ENCODE results near the gene MRM3. TPM values are rescaled to one million over a fixed set of nuclear protein-coding genes. Genes with fewer than 3 reads are reported as not detected.

MRM3 gene
- total and polyA plus RNA-seq, 2 of the 4 experiments (the other 2 are of a cell fraction): 9.0 to 15.2 TPM

DNA sequence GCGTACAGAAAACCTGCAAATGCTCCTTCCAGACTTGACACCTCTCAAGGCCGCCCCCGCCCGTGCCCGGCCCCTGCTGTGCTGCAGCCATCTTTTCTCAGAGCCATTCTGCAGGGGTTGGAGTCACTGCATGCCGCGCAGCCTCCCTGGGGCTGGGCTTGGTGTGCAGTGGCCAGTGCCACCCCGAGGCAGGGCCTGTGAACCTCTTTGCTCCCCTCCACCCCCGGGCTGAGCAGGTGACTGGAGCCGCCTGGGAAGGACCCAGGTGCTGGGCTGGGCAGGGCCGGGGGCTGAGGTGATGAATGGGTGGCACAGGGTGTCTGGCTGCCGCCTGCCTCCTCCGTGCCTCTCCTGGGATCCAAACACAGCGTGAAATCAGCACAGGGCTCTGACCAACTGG is 20.3 kb downstream of the MRM3 start:
- 98% methylated on average over 10 of the region's 14 CpGs; no CpG with 5 or more reads in 1 of the 2 experiments for WGBS, 2 experiments (ENCODE audit: extremely low coverage in 2 of 2, insufficient read length in 1 of 2)
- no peak overlapping the region for H2BK120ac ChIP-seq (ENCODE audit: low read depth, low read length)
- H3K4me2 ChIP-seq (ENCODE audit: low read depth, low read length): no peak overlapping the region
- H2AK9ac ChIP-seq (replicated peaks; ENCODE audit: low read depth, low read length, poor library complexity): no peak overlapping the region
- TF ChIP-seq, protein P1, sequence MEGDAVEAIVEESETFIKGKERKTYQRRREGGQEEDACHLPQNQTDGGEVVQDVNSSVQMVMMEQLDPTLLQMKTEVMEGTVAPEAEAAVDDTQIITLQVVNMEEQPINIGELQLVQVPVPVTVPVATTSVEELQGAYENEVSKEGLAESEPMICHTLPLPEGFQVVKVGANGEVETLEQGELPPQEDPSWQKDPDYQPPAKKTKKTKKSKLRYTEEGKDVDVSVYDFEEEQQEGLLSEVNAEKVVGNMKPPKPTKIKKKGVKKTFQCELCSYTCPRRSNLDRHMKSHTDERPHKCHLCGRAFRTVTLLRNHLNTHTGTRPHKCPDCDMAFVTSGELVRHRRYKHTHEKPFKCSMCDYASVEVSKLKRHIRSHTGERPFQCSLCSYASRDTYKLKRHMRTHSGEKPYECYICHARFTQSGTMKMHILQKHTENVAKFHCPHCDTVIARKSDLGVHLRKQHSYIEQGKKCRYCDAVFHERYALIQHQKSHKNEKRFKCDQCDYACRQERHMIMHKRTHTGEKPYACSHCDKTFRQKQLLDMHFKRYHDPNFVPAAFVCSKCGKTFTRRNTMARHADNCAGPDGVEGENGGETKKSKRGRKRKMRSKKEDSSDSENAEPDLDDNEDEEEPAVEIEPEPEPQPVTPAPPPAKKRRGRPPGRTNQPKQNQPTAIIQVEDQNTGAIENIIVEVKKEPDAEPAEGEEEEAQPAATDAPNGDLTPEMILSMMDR (conservative IDR thresholded peaks at IDR 0.05; ENCODE audit: low read depth, low read length): no peak
- TF ChIP-seq MXI1 (IDR thresholded peaks at IDR 0.05; ENCODE audit: borderline replicate concordance, low read depth, low read length): no peak
- no peak for TF ChIP-seq MAFK (IDR thresholded peaks at IDR 0.05; ENCODE audit: low read depth, low read length)
- no peak for TF ChIP-seq CEBPB (IDR thresholded peaks at IDR 0.05; ENCODE audit: low read depth, low read length)
- TF ChIP-seq MAZ (IDR thresholded peaks at IDR 0.05; ENCODE audit: borderline replicate concordance, low read depth, low read length): no peak
- no peak for TF ChIP-seq CHD1 (IDR thresholded peaks at IDR 0.05; ENCODE audit: low read depth, low read length)
- TF ChIP-seq BHLHE40 (IDR thresholded peaks at IDR 0.05; ENCODE audit: low read depth, low read length): no peak
- no peak for TF ChIP-seq FOS (IDR thresholded peaks at IDR 0.05; ENCODE audit: low read depth, low read length)
- TF ChIP-seq, protein P2, sequence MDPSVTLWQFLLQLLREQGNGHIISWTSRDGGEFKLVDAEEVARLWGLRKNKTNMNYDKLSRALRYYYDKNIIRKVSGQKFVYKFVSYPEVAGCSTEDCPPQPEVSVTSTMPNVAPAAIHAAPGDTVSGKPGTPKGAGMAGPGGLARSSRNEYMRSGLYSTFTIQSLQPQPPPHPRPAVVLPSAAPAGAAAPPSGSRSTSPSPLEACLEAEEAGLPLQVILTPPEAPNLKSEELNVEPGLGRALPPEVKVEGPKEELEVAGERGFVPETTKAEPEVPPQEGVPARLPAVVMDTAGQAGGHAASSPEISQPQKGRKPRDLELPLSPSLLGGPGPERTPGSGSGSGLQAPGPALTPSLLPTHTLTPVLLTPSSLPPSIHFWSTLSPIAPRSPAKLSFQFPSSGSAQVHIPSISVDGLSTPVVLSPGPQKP (IDR thresholded peaks at IDR 0.05; ENCODE audit: borderline replicate concordance, low read depth, low read length): no peak
- TF ChIP-seq RFX5 (IDR thresholded peaks at IDR 0.05; ENCODE audit: low read depth, low read length): no peak
- TF ChIP-seq, protein P3, sequence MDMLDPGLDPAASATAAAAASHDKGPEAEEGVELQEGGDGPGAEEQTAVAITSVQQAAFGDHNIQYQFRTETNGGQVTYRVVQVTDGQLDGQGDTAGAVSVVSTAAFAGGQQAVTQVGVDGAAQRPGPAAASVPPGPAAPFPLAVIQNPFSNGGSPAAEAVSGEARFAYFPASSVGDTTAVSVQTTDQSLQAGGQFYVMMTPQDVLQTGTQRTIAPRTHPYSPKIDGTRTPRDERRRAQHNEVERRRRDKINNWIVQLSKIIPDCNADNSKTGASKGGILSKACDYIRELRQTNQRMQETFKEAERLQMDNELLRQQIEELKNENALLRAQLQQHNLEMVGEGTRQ (IDR thresholded peaks at IDR 0.05; ENCODE audit: low read depth, low read length): no peak
- no peak for TF ChIP-seq NFE2L2 (IDR thresholded peaks at IDR 0.05; ENCODE audit: low read depth, low read length)
- no peak for TF ChIP-seq RAD21 (IDR thresholded peaks at IDR 0.05; ENCODE audit: low read length)
- TF ChIP-seq RCOR1 (IDR thresholded peaks at IDR 0.05; ENCODE audit: insufficient replicate concordance, low read length): no peak
- peaks cover 69% of the 10 kb centered on the region for H3K36me3 ChIP-seq (ENCODE audit: control insufficient read depth, insufficient read depth, low read length)
- no peak overlapping the region for H2AK5ac ChIP-seq (ENCODE audit: low read depth, low read length)
- H4K8ac ChIP-seq (ENCODE audit: low read depth in 2 of 2, low read length in 2 of 2): no peak overlapping the region
- intact Hi-C loops (cut with micrococcal nuclease): no loop called here
- no peak overlapping the region for H4K5ac ChIP-seq (ENCODE audit: low read depth, low read length)
- H2AFZ ChIP-seq (replicated peaks; ENCODE audit: low read length, poor library complexity): no peak overlapping the region
- H3K14ac ChIP-seq (replicated peaks; ENCODE audit: low read depth, low read length): no peak overlapping the region
- no peak overlapping the region for H2BK20ac ChIP-seq (ENCODE audit: low read depth, low read length)
- DNase-seq (no peak), ATAC-seq (ENCODE audit: low read depth) (no peak)
- peaks cover 27% of the 10 kb centered on the region for H4K20me1 ChIP-seq (ENCODE audit: insufficient read depth, low read length)
- no peak overlapping the region for H3K4ac ChIP-seq (ENCODE audit: low read depth, low read length)
- no peak overlapping the region for H3K4me3 ChIP-seq (ENCODE audit: insufficient read depth, low read depth, low read length)
- peaks cover 0 to under 1% of the 10 kb centered on the region in 2 experiments; a peak in 1 of 4 replicates for H3K79me1 ChIP-seq (ENCODE audit: low read depth in 1 of 2, low read length in 2 of 2)
- peaks cover 2% of the 10 kb centered on the region; the same call in 1 of the 2 replicates for H3K9me1 ChIP-seq (ENCODE audit: insufficient read depth, low read length)
- no peak overlapping the region for H3K56ac ChIP-seq (ENCODE audit: extremely low read depth, insufficient read depth, low read length)
- no peak overlapping the region for H3K9ac ChIP-seq (ENCODE audit: low read depth, low read length)
- no peaks in the 10 kb centered on the region for H3K9me3 ChIP-seq (ENCODE audit: control insufficient read depth, insufficient read depth, low read length)
- no peak overlapping the region for H2BK15ac ChIP-seq (ENCODE audit: low read depth, low read length)
- no peak overlapping the region for H3K18ac ChIP-seq (ENCODE audit: low read depth, low read length)
- POLR2A ChIA-PET (ENCODE audit: unreplicated experiment): no interaction called here
- no peak overlapping the region for H2BK5ac ChIP-seq (ENCODE audit: low read depth, low read length, poor library complexity, severe bottlenecking)
- no peak overlapping the region for H4K91ac ChIP-seq (ENCODE audit: insufficient read depth, low read depth, low read length)
- in situ Hi-C loops (cut with MboI; ENCODE audit: low sequenced_read_pairs): no loop called here
- dilution Hi-C loops (cut with HindIII; ENCODE audit: low sequenced_read_pairs, unreplicated experiment): no loop called here
- no TSS peak for BruUV-seq (replicated peaks)
- no peaks in the 10 kb centered on the region for H3K27me3 ChIP-seq (ENCODE audit: control insufficient read depth, insufficient read depth, low read length)
- CTCF ChIA-PET: no interaction called here
- no peaks in the 10 kb centered on the region for H3K4me1 ChIP-seq (ENCODE audit: control insufficient read depth, insufficient read depth, low read length)
- H3K23ac ChIP-seq (ENCODE audit: low read depth, low read length): no peak overlapping the region
- H3K27ac ChIP-seq (ENCODE audit: insufficient read depth, low read length): no peak overlapping the region

Measured in IMR-90 (cell line).